ENCODE measurements around the gene CDH4.

GRCh38 chr20:61855286-61855685, 603.2 kb downstream of the CDH4 start:
- TF ChIP-seq POLR2AphosphoS5 (IDR thresholded peaks at IDR 0.05; ENCODE audit: low read depth): no peak
- TF ChIP-seq, protein P1, sequence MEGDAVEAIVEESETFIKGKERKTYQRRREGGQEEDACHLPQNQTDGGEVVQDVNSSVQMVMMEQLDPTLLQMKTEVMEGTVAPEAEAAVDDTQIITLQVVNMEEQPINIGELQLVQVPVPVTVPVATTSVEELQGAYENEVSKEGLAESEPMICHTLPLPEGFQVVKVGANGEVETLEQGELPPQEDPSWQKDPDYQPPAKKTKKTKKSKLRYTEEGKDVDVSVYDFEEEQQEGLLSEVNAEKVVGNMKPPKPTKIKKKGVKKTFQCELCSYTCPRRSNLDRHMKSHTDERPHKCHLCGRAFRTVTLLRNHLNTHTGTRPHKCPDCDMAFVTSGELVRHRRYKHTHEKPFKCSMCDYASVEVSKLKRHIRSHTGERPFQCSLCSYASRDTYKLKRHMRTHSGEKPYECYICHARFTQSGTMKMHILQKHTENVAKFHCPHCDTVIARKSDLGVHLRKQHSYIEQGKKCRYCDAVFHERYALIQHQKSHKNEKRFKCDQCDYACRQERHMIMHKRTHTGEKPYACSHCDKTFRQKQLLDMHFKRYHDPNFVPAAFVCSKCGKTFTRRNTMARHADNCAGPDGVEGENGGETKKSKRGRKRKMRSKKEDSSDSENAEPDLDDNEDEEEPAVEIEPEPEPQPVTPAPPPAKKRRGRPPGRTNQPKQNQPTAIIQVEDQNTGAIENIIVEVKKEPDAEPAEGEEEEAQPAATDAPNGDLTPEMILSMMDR (IDR thresholded peaks at IDR 0.05; ENCODE audit: insufficient read depth, low read length): no peak
- no peak for TF ChIP-seq SPI1 (IDR thresholded peaks at IDR 0.05; ENCODE audit: borderline replicate concordance, low read depth)
